A673 (cell line): ENCODE results near the gene LIPK. TPM values are rescaled to one million over a fixed set of nuclear protein-coding genes. Genes with fewer than 3 reads are reported as not detected.

ENCODE experiments used
- BruUV-seq: library from RNA; stranded (reverse); fragments of 400-500 nt; replicated peaks from 2 replicates; lab custom pipeline; 2021; lab: Mats Ljungman, UMichigan
- CTCF ChIA-PET: fragments of 300-600 bp; sonication (Branson Sonifier 250); formaldehyde crosslinking; loops from one replicate; lab custom pipeline; 2022; ENCODE audit warnings: antibody characterized with exemption; lab: Charles Lee
- POLR2A ChIA-PET: fragments of 300-600 bp; sonication (Branson Sonifier 250); formaldehyde crosslinking; loops from one replicate; lab custom pipeline; 2022; ENCODE audit warnings: antibody characterized with exemption; ENCODE audit not compliant: low non-redundant PET; lab: Charles Lee
- DNase-seq: peaks from one replicate; pipeline ENCODE4 v3.0.0-alpha.2; 2015; ENCODE audit warnings: low spot score
- H3K27ac ChIP-seq: fragments of 200-600 bp; sonication (generic); 2 replicates; pipeline ENCODE4 v1.5.1; 2016; ENCODE audit warnings: mixed run types, low read depth, mild to moderate bottlenecking, mixed read lengths, antibody characterized with exemption, low read length; ENCODE audit not compliant: poor library complexity, severe bottlenecking
- H3K27me3 ChIP-seq: fragments of 200-600 bp; sonication (generic); replicated peaks from 2 replicates; pipeline ENCODE4 v1.6.1; 2017; ENCODE audit warnings: mixed run types, low read depth, mild to moderate bottlenecking, mixed read lengths, antibody characterized with exemption, low read length; ENCODE audit not compliant: insufficient read depth, poor library complexity
- H3K36me3 ChIP-seq: fragments of 200-600 bp; sonication (generic); 2 replicates; pipeline ENCODE4 v1.6.1; 2016; ENCODE audit warnings: mixed run types, mild to moderate bottlenecking, mixed read lengths, antibody characterized with exemption, low read length; ENCODE audit not compliant: insufficient read depth, poor library complexity, severe bottlenecking
- H3K4me1 ChIP-seq: fragments of 200-600 bp; sonication (generic); 2 replicates; pipeline ENCODE4 v1.6.1; 2017; ENCODE audit warnings: mixed run types, mild to moderate bottlenecking, mixed read lengths, antibody characterized with exemption, low read length; ENCODE audit not compliant: insufficient read depth, poor library complexity, severe bottlenecking
- H3K4me3 ChIP-seq: fragments of 200-600 bp; sonication (generic); 2 replicates; pipeline ENCODE4 v1.5.1; 2016; ENCODE audit warnings: low read depth, mixed run types, mild to moderate bottlenecking, mixed read lengths, low read length; ENCODE audit not compliant: poor library complexity, severe bottlenecking
- H3K9me3 ChIP-seq: fragments of 200-600 bp; sonication (generic); 2 replicates; pipeline ENCODE4 v1.6.1; 2016; ENCODE audit warnings: mixed run types, low read depth, mild to moderate bottlenecking, mixed read lengths, antibody characterized with exemption, low read length; ENCODE audit not compliant: poor library complexity, severe bottlenecking
- EZH2 ChIP-seq: fragments of 200-600 bp; sonication (generic); IDR thresholded peaks from 2 replicates; pipeline ENCODE4 v1.6.1; 2017; ENCODE audit warnings: borderline replicate concordance, low read depth, mild to moderate bottlenecking, mixed read lengths, antibody characterized with exemption, low read length; ENCODE audit not compliant: poor library complexity, severe bottlenecking
- intact Hi-C: fragments of 100-400 bp; cut with micrococcal nuclease; formaldehyde crosslinking; loops from one replicate; pipeline ENCODE4 v1.10.0; 2022; ENCODE audit not compliant: unreplicated experiment
- total RNA-seq: library from RNA; stranded (reverse); gene quantifications from 2 replicates; pipeline ENCODE4 v1.2.3, GENCODE V29; 2021
- TF ChIP-seq, protein P1 (sequence below): fragments of 300-800, 200-600 bp; sonication (generic); conservative IDR thresholded peaks from 2 replicates; pipeline ENCODE4 v1.5.1; 2017; ENCODE audit warnings: low read depth, mild to moderate bottlenecking, antibody characterized with exemption, low read length, moderate library complexity, mixed read lengths

Gene LIPK
- total RNA-seq, 1 experiment from 2014 or later, result not detected

- Histone ChIP-seq H3K36me3 (no peaks in the 10 kb centered on the region), H3K27me3 (no peaks in the 10 kb centered on the region), H3K4me3 (no peak within 1 kb of the TSS), H3K9me3 (no peaks in the 10 kb centered on the region), H3K4me1 (peaks cover 14% of the 10 kb centered on the region), H3K27ac (no peak within 1 kb of the TSS)
- CTCF ChIA-PET, result no interaction called here
- no peak for DNase-seq
- intact Hi-C loops, result no loop called here
- no peak for TF ChIP-seq EZH2
- TF ChIP-seq, protein P1, sequence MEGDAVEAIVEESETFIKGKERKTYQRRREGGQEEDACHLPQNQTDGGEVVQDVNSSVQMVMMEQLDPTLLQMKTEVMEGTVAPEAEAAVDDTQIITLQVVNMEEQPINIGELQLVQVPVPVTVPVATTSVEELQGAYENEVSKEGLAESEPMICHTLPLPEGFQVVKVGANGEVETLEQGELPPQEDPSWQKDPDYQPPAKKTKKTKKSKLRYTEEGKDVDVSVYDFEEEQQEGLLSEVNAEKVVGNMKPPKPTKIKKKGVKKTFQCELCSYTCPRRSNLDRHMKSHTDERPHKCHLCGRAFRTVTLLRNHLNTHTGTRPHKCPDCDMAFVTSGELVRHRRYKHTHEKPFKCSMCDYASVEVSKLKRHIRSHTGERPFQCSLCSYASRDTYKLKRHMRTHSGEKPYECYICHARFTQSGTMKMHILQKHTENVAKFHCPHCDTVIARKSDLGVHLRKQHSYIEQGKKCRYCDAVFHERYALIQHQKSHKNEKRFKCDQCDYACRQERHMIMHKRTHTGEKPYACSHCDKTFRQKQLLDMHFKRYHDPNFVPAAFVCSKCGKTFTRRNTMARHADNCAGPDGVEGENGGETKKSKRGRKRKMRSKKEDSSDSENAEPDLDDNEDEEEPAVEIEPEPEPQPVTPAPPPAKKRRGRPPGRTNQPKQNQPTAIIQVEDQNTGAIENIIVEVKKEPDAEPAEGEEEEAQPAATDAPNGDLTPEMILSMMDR, result no peak
- POLR2A ChIA-PET, result no interaction called here
- BruUV-seq, result no TSS peak
Measured at GRCh38 chr10:88664142-88664541, 41.9 kb upstream of the LIPK start, which contains the start of gene LIPF. LIPF (plus strand) TSS chr10:88664442; CDS start chr10:88667298, 2,856 bp downstream.

DNA sequence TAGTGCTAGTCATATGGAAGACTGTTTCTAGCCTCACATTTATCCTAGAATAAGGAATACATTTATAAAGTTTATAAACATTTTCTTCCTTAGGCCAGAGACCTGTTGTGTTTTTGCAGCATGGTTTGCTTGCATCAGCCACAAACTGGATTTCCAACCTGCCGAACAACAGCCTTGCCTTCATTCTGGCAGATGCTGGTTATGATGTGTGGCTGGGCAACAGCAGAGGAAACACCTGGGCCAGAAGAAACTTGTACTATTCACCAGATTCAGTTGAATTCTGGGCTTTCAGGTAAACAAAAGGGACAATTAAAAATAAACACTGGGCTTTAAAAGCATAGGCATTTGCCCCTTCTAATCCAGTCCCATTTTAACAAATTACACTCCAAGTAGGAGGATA lies 37.6 kb upstream of the LIPK start:
- intact Hi-C loops, result no loop called here
- POLR2A ChIA-PET, result no interaction called here
- H3K27ac ChIP-seq, result no peak overlapping the region
- TF ChIP-seq, protein P1, result no peak
- TF ChIP-seq EZH2, result no peak
- CTCF ChIA-PET, result interaction anchor here (0.6 kb wide), 1 partner anchor 1803 kb away, joined by 3 read pairs; no protein-coding TSS in a partner anchor
- H3K9me3 ChIP-seq, result no peaks in the 10 kb centered on the region
- no peaks in the 10 kb centered on the region for H3K36me3 ChIP-seq
- no peak overlapping the region for H3K4me3 ChIP-seq
- H3K27me3 ChIP-seq, result no peaks in the 10 kb centered on the region
- DNase-seq, result no peak
- H3K4me1 ChIP-seq, result no peaks in the 10 kb centered on the region
- no TSS peak for BruUV-seq

- POLR2A ChIA-PET, result no interaction called here
Measured at GRCh38 chr10:88670497-88670896, 35.6 kb upstream of the LIPK start.

More at GRCh38 chr10:88670497-88670896, 35.6 kb upstream of the LIPK start:
- no peak for DNase-seq
- Histone ChIP-seq H3K36me3 (no peaks in the 10 kb centered on the region), H3K27me3 (no peaks in the 10 kb centered on the region), H3K4me1 (no peaks in the 10 kb centered on the region), H3K4me3 (no peak overlapping the region), H3K27ac (no peak overlapping the region), H3K9me3 (no peaks in the 10 kb centered on the region)
- intact Hi-C loops, result no loop called here
- CTCF ChIA-PET, result no interaction called here
- no peak for TF ChIP-seq EZH2
- TF ChIP-seq, protein P1, result no peak
- BruUV-seq, result no TSS peak
